ENCODE data around the gene GPR153.

GPR153 gene

GRCh38 chr1:6286266-6286665 is 25.4 kb upstream of the GPR153 start:
- no peak for DNase-seq (ENCODE audit: low spot score)

GRCh38 chr1:6285336-6285735 is 24.4 kb upstream of the GPR153 start:
- DNase-seq (ENCODE audit: low spot score) = no peak

GRCh38 chr1:6282577-6283270 is 21.8 kb upstream of the GPR153 start:
- DNase-seq (ENCODE audit: low spot score) = no peak

GRCh38 chr1:6281511-6282402 is 20.9 kb upstream of the GPR153 start:
- no peak for DNase-seq (ENCODE audit: low spot score)

DNA sequence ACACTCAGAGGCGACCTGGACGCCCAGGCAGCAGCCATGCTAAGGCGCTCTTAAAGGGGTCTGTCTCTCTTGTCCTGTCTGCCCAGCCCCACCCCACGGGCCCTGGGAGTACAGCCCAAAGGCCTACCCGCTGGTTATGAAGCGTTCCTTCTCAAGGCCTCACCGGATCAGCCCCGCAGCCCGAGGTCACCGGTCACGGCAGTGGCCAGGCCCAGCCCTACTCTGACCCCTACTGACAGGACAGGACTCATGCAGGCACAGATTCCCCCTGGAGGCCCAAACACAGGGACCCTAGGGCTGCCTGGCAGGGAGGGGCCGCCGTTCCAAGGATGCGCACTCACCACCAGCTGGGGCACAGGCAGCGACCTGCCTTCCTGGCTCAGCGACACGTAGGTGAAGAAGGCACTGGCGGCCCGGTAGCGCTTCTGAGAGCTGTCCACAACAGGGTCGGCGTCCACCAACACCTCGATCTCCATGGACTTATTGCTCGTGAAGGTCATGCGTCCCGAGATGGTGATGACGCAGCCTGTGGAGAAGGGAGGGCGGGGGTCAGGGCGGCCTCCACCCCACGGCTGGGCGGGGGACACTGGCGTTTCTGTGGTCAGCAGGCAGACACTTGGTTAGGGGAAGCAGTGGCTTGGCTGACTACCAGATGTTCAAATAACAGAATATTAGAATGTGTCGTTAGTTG is 20.0 kb upstream of the GPR153 start:
- DNase-seq (ENCODE audit: low spot score) = peak; percentile 74

DNA sequence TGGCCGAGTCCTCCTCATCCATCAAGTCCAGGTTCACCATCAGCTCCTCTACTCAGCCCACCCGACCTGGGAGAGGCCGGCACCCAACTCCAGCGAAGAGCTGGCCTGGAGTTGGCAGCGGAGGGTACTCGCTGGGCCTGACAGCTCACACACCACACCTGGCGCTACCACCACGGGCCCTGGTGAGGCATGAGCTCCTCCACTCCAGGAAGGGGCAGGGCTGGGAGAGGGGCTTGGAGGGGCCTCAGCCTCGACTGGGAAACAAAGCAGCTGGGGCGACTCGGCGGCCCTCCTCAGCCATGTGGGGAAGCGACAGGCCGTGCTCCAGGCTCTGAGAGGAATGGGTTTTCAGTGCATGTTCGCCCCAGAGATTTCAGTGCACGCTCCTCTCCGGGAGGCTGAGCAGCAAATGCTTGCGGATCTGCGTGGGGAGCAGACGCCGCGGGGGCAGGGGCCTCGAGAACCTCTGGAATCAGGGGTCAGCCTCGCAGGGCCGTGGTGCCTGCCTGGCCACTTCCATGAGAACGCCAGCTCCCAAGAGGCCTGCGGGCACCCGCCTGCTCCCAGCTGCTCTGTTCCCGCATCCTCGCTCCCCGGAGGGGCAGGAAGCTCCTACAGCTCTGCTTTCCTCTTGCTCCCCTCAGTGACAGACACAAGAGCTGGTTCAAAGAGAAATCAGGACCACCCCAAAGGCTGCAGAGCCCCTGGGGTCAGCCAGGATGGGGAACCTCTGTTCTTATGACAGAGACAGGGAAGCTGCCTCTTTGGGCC is 18.9 kb upstream of the GPR153 start:
- DNase-seq (ENCODE audit: low spot score) = no peak

- no peak for DNase-seq (ENCODE audit: low spot score)
These were observed 18.2 kb upstream of the GPR153 start for GRCh38 chr1:6279066-6279465.

GRCh38 chr1:6278263-6278662 is 17.4 kb upstream of the GPR153 start:
- no peak for DNase-seq (ENCODE audit: low spot score)

- no peak for DNase-seq (ENCODE audit: low spot score)
These were observed 16.1 kb upstream of the GPR153 start for GRCh38 chr1:6276811-6277555.

DNA sequence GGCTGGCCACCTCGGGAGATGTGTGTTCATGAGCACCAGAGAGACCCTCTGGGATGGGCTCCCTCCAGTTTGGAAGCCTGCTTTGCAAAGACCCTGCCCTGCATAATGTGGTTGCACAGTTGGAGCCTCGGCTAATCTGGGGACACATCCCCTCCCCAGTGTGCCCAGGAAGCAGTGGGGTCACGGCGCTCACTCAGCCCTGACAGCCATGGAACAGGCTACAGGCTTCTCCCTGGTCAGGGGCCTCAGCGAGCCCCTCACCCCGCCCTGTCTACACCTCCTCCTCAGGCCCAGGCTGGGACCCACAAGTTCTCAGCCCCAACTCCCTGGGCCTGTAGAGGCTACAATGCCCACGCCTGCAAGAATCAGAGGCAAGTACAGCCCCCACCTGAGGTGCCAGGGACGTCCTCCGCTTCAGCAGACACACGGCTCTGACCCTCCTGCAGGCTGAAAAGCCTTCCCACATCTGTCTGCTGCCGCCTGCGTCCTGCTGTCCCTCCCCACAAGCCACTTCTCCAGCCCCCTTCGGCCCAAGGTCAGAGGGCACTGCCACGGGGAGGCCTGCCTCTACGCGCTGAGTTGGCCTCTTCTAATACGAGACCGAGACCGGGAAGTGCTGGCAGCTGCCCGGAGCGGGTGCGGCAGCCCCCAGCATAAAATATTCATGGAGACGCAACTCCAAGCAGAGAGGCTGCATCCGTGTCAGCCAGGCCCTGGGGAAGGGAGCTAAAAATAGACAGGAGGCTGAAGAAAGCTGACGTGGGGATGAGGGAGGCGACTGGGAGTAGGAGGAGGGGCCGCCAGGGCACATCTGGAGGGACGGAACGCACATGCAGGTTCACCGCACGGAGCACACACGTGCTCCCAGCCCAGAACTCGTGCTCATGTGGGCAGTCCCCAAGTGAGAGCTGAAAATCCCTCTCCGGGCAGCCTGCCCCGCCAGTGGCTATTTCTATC is 15.2 kb upstream of the GPR153 start:
- DNase-seq (ENCODE audit: low spot score) = peak; percentile 60

DNA sequence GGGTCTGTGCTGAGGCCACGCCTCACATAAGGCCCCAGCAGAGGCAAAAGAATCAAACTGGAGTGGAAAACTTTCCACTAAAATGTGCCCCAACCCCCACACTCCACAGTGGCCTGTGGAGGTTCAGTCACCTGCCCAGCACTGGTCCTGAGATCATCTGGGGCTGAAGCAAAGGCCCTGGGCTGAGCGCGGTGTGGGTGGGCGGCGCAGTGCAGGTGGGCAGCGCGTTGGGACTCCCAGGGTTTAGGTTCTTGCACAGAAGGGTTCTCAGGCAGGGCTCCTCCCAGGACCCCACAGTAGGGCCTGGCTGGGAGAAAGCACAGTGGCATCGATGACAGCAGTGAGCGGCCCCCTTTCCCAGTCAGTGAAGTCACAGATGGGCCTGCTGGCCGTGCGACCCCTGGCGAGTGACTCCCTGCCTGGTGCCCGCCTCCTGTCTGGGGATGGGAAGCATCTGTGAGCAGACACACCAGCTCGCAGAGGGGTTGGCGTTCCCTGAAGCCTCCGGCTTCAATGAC is 13.8 kb upstream of the GPR153 start:
- no peak for DNase-seq (ENCODE audit: low spot score)

- no peak for DNase-seq (ENCODE audit: low spot score)
These were observed 13.2 kb upstream of the GPR153 start for GRCh38 chr1:6274102-6274501.

GRCh38 chr1:6273380-6273891 is 12.5 kb upstream of the GPR153 start:
- no peak for DNase-seq (ENCODE audit: low spot score)

- no peak for DNase-seq (ENCODE audit: low spot score)
These were observed 12.0 kb upstream of the GPR153 start for GRCh38 chr1:6272868-6273267.

- no peak for DNase-seq (ENCODE audit: low spot score)
These were observed 11.6 kb upstream of the GPR153 start for GRCh38 chr1:6272452-6272851.

DNA sequence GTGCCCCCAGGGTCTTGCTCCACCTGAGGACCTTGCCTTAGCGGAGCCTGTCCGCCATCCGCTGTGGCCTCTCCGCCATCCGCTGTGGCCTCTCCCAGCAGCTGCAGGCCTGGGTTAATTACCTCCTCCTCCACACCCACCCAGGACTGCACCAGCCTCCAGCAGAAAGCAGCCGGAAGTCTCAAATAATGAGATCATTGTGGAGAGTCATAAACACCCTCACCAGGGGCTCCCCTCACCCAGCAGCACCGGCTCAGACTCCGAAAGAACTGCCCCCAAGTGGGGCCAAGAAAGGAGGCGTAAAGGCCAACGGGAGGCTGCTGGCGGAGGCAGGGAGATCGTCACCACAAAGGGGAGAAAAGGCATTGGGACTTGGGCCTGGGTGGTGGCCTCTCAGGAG is 10.7 kb upstream of the GPR153 start:
- DNase-seq (ENCODE audit: low spot score) = no peak

DNA sequence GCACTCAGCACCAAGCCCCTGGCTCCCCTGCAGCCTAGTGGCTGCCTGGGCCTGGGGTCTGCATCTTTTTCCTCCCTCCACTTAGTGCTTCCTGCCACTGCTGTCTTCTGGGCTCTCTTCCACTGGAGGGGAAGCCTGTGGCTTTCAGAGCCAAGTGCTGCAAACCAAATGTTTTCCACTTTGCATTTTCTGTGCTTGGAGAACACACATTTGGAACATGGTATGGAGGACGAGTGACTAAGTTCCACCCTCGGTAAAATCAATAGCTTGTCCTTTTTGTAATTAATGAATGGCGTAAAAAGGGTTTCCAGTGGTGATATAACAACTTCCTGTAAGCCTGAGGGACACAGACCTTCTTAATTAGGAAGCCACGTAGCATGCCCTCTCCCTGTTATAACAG is 10.1 kb upstream of the GPR153 start:
- no peak for DNase-seq (ENCODE audit: low spot score)

- no peak for DNase-seq (ENCODE audit: low spot score)
These were observed 9.5 kb upstream of the GPR153 start for GRCh38 chr1:6270401-6270800.

- no peak for DNase-seq (ENCODE audit: low spot score)
These were observed 9.0 kb upstream of the GPR153 start for GRCh38 chr1:6269720-6270400.
